DLD1 (cell line): ENCODE measurements around the gene PTMS.

ENCODE experiments used
- in situ Hi-C: cut with HindIII; loops from 2 replicates; pipeline ENCODE4 v1.10.0; 2017; ENCODE audit warnings: low sequenced_read_pairs

PTMS gene

DNA sequence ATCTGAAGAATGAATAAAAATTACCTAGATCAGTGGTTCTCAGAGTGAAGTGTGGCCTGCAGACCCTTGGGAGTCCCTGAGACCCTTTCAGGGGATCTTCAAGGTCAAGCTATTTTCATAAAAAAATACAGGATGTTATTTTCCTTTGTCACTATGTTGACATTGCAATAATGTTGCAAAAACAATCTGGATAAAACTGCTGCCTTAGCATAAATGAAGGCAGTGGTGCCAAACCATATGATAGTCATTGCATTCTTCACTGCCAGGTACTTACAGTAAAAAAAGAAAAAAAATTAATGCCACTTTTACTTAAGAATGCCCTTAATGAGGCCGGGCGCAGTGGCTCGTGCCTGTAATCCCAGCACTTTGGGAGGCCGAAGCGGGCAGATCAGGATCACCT is 21.1 kb downstream of the PTMS start:
- in situ Hi-C loops = no loop called here

DNA sequence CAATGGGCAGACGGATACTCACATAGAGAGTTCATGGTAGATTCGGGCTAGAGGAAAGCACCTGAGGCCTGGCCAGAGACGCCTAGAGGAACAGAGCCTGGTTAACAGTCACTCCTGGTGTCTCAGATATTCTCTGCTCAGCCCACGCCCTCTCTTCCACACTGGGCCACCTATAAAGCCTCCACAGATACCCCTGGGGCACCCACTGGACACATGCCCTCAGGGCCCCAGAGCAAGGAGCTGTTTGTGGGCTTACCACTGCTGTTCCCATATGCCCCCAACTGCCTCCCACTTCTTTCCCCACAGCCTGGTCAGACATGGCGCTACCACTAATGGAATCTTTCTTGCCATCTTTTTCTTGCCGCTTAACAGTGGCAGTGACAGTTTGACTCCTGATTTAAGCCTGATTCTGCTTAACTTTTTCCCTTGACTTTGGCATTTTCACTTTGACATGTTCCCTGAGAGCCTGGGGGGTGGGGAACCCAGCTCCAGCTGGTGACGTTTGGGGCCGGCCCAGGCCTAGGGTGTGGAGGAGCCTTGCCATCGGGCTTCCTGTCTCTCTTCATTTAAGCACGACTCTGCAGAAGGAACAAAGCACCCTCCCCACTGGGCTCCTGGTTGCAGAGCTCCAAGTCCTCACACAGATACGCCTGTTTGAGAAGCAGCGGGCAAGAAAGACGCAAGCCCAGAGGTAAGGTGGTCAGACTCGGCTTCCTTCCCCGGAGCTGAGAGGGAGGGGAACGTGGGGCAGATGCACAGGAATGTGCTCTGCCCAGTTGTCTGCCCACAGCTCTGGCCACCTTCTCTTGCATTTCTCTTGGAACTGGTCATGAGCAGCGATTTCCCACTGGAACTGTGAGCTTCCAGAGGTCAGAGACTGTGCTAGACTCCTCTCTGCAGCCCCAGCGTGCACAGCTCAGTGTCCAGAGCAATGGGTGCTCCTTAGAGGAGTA is 23.1 kb downstream of the PTMS start, which contains the start of gene CD4:
CD4 (plus strand) TSS at position 557 of the 953 bp plus-strand sequence. CDS start 10,611 bp downstream, outside the sequence.
- in situ Hi-C loops = no loop called here

DNA sequence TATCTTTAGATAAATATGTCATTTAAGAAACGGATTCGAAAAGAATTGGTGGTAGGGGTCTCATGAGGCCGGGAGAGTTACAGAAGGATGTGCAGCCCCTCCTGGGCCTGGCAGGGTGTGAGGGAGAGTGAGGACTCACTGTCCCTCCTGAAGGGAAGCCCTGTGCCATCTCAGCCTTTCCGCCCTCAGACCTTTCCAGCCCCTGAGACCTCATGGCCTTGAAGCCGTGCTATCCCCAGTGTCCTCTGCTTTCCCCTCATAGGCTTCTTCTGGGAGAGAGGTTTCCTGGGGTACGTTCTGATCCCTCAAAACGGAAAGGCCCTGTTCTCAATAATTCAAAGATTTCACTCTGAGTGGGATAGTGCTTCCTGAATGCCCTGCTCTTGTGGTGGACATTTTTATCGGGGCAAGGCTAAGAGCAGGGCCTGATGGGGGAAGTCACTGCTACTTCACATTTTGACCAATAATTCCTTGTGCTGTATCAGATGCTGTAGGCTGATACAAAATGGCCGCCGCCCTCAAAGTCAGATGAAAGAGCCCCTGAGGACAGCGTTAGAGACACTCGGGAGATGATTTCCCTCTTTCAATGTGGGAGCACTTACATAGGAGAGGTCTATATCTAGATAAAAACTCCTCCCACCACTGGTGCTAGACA is 24.5 kb downstream of the PTMS start:
- in situ Hi-C loops = no loop called here

DNA sequence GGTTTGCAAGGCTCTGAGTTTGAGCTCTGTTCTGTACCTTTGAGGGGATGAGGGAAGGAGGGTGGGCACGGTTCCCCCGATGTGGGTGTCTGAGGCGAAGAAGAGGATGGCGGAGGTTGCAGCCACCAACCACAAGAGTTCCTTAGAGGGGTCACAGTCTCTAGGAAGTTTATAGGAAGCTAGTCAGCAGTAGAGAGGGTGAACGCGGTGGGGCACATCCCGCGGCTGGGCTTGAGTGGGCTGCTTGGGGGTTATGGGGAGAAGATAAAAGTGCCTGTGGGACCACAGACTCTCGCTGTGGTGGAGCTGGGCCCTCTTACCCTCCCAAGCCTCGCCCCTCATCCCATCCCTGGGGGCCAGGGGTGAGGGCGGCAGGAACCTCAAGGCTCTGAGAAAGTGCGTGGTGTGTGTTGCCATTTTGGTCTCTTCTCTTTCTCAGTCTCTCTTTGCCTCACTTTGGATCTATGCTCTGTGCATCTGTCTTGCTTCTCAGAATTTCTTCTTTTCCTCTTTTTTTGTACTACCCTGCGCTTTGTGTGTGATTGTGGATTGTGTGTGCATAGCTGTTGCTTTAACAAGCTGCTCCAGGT is 25.9 kb downstream of the PTMS start:
- in situ Hi-C loops = no loop called here

DNA sequence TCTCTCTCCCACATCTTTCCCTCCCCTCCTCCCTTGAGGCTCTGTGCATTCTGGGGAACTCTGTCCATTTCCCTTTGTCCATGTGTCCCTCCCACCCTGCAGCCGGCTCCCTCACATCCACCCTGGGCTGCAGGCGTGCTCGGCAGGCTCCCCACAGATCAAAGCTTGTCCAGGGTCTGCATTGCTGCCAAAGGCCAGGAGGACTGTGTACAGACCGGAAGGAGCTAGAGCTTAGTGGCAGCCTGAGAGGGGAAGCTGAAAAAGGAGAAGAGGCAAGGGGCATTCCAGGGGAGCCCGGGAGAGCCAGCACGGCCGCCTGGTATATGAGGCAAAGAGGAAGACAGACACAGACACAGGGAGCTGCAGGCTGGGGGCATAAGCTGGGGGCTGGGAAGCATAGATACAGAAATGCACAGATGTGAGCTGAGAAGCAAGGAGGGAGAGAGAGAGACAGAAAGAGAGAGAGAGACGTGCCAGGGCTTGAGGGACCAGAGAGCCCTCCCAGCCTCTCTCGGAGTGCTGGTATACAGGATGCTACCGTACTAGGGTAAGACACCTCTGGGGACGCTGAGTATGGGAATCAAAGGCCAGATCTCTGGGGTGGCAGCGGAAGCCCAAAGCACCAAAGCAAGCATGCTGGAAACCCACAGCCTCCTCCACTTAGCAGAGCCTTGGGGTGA is 26.5 kb downstream of the PTMS start:
- in situ Hi-C loops = no loop called here

DNA sequence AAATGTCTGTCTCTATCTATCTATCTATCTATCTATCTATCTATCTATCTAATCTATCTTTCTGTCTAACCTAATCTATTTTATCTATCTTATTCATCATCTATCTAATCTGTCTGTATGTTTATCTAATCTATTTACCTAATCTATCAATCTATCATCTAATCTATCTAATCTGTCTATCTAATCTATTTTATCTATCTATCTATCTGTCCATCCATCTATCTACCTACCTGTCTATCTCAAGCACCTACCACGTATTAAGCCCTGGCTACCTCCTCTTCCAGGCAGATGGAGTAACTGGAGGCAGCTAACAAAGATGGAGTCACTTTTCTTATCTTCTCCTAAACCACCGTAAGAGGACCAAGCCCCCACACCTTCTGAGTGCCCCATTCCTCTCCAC is 28.9 kb downstream of the PTMS start:
- in situ Hi-C loops = no loop called here

DNA sequence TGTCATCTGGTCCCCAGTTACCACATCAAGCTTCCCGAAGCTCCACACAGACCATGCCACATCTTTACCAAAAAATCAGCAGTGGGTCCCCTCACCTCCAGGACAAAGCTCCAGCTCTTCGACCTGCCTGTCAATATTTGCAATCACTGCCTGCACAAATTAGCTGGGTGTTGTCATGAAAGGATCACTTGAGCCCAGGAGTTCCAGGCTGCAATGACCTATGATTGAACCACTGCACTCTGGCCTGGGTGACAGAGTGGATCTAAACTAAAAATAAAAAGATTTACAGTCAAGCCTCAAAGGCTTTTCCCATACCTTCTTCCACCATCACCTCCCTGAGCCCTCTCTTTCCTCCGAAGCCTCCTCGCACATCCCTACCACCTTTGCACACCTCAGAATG is 30.4 kb downstream of the PTMS start:
- in situ Hi-C loops = no loop called here

DNA sequence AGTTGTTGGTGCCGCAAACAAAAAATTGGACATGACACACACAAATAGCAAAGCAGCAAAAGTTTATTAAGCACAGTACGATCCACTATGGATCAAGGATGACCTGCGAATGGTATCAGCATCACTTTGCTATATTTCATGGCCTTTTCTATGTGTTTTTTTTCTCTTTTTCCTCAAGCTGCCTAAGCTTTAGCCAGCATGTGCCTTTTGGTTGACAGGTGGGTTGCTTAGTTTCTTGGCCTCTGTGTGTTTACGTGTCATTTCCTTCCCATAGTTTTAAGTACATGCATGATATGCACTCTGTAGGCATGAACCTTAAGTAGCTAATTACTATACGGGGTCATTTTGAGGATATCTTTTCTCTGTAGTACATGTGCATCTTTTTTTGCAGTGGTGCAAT is 33.0 kb downstream of the PTMS start:
- in situ Hi-C loops = no loop called here

DNA sequence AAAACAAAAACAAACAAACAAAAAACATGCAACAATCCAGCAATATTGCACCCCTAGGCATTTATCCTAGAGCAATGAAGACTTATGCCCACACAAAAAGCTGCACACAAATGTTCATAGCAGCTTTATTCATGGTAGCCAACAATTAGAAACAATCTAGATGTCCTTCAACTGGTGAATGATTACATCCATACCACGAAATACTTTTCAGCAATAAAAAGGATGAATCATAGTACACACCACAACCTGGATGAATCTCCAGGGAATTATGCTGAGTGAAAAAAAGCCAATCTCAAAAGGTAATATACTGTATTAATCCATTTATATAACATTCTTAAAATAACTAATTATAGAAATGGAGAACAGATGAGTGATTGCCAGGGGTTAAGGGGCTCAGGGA is 41.0 kb downstream of the PTMS start:
- in situ Hi-C loops = no loop called here

DNA sequence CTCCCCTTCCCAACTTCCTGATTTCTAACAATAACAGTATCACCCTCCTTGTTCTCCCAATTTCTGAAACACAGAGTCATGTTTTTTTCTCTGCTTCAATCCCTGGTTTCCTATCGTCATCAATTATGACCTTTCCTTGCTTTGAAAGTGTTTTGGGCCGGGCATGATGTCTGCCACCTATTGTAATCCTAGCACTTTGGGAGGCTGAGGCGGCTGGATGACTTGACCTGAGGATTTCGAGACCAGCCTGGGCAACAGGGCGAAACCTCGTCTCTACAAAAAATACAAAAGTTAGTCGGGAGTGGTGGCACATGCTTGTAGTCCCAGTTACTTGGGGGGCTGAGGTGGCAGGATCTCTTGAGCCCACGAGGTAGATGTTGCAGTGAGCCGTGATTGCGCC is 42.9 kb downstream of the PTMS start:
- in situ Hi-C loops = no loop called here

DNA sequence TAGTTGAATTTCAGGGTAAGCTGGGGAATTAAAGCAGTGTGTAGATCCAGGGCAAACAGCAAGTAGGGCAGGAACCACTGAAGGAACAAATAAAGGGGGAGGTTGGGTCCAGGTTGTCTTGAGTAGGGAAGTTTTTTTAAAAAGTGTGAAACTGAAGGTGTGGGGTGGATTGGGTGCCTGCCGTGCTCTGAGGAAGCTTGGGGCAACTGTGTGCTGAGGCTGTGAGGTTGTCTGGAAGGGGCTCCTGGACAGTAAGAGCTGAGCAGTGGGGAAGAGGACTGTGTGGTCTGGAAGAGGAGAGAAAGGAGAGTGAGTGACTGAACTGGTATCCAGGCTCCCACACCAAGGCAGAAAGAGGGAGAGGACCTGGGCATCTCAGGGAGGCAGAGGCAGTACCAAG is 44.6 kb downstream of the PTMS start:
- in situ Hi-C loops = no loop called here

DNA sequence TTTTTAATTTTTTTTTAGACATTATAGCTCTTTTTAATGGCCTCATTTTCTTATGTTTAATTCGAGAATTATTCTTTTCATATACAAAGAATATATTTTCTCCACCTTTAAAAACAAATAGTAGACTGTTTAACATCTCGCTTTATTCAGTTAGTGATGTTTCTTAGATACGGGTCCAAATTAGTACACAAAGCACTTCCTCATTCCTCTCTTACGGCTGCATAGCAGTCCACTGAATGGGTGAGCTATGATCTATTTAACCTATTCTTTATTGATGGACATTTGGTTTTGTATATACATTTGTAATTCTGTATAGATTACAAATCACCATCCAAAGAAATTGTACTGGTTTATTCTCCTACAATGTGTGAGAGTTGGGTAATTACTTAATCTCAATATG is 47.2 kb downstream of the PTMS start:
- in situ Hi-C loops = no loop called here

DNA sequence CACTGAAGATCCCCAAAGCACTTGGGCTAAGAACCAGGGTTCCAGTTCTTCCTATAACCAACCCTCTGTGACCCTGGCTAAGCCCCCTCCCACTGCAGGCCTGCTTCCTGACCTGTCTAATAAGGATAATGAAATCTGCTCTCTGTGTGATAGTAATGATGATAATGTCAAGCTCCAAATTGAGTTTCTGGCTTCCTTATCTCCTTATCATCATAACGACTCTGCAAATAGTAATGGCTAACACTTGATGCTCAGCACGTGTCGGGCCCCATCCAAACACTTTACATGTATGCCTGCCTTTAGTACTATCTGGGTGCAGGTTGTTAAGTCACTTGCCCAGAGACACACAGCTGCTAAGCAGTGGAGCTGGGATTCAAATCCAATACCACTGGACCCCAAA is 50.4 kb downstream of the PTMS start:
- in situ Hi-C loops = no loop called here

DNA sequence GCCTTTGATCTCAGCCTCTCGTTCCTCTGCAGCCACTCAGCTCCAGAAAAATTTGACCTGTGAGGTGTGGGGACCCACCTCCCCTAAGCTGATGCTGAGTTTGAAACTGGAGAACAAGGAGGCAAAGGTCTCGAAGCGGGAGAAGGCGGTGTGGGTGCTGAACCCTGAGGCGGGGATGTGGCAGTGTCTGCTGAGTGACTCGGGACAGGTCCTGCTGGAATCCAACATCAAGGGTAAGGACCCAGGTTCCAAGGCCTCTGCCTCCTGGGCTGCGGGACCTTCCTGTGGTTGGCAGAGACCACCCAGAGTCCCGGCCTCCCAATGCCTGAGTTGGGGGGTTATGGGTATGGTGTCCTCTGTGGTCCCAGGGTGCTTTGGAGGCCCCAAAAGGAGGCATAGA is 50.9 kb downstream of the PTMS start:
- in situ Hi-C loops = no loop called here

DNA sequence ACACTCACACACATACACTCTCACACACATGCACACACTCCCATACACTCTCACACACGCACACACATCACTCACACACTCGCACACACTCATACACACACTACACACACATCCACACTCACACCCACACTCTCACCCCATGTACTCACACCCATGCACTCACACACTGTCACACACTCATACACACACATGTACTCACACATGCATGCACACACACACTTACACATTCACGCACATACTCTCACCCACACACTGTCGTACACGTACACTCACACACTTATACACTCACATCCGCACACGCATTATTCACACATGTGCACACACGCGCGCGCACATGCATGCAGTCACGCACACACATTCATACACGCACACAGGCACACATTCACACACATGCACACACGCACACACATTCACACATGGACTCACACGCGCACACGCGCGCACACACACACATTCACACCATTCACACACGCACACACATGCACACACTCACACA is 51.5 kb downstream of the PTMS start:
- in situ Hi-C loops = no loop called here

DNA sequence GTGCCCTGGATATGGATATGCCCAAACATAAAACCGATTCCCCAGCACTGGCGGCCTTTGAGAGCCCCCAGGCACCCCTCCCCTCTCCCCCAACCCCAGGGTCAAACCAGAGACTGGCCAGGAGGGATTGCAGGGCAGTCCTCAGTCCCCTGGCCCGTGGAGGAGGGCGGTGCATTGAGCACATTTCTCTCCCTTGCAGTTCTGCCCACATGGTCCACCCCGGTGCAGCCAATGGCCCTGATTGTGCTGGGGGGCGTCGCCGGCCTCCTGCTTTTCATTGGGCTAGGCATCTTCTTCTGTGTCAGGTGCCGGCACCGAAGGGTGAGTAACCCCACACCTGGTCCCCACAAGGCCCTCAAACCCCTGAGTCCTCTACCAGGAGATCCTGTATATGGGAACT is 52.1 kb downstream of the PTMS start:
- in situ Hi-C loops = no loop called here

DNA sequence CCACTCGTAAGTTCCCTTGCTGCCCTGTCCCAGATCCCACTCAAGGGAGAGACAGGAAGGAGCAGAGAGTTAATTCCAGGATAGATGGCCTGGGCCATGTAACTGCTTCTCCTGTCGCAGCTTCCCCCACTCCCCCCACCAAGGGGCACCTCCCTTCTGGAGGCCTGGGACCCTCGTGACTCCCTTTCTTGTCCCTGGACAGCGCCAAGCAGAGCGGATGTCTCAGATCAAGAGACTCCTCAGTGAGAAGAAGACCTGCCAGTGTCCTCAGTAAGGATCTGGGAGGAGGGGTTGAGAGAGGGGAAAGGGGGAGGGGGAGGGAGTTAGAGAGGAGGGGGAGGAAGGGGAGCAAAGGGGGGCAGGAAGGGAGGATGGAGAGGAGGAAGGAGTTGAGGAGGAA is 52.5 kb downstream of the PTMS start:
- in situ Hi-C loops = no loop called here

DNA sequence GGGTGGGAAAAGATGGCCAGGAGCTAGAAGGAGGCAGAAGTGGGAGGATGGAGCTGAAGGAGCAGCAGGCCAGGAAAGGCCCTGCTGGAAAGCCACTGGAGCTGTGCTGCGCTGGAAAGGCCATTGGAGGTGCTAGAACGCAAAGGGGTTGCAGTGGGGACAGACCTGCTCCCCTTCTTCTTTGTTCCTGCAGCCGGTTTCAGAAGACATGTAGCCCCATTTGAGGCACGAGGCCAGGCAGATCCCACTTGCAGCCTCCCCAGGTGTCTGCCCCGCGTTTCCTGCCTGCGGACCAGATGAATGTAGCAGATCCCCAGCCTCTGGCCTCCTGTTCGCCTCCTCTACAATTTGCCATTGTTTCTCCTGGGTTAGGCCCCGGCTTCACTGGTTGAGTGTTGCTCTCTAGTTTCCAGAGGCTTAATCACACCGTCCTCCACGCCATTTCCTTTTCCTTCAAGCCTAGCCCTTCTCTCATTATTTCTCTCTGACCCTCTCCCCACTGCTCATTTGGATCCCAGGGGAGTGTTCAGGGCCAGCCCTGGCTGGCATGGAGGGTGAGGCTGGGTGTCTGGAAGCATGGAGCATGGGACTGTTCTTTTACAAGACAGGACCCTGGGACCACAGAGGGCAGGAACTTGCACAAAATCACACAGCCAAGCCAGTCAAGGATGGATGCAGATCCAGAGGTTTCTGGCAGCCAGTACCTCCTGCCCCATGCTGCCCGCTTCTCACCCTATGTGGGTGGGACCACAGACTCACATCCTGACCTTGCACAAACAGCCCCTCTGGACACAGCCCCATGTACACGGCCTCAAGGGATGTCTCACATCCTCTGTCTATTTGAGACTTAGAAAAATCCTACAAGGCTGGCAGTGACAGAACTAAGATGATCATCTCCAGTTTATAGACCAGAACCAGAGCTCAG is 53.2 kb downstream of the PTMS start:
- in situ Hi-C loops = no loop called here

DNA sequence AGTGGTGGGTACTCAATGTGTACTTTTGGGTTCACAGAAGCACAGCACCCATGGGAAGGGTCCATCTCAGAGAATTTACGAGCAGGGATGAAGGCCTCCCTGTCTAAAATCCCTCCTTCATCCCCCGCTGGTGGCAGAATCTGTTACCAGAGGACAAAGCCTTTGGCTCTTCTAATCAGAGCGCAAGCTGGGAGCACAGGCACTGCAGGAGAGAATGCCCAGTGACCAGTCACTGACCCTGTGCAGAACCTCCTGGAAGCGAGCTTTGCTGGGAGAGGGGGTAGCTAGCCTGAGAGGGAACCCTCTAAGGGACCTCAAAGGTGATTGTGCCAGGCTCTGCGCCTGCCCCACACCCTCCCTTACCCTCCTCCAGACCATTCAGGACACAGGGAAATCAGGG is 54.0 kb downstream of the PTMS start:
- in situ Hi-C loops = no loop called here
